Liver (tissue), 9 donors: ENCODE results near the gene AKR7A2. TPM values are rescaled to one million over a fixed set of nuclear protein-coding genes. Genes with fewer than 3 reads are reported as not detected.

Experiments
- DNase-seq: peaks from one replicate; pipeline ENCODE4 v3.0.0-alpha.2; 2017; ENCODE audit warnings: low spot score
- H3K27ac ChIP-seq, 2 donors: one replicate each; pipeline ENCODE4 v1.7.0; 2013; ENCODE audit warnings: inconsistent platforms in 2 of 2, low read length in 2 of 2, control low read depth in 1 of 2, low read depth in 1 of 2, mild to moderate bottlenecking in 1 of 2
- H3K27me3 ChIP-seq, 4 donors: one replicate each; pipeline versions ENCODE4 v1.6.1 to v1.7.0; 2013; ENCODE audit warnings: low read length in 3 of 4, inconsistent platforms in 1 of 4, mild to moderate bottlenecking in 1 of 4, moderate library complexity in 1 of 4; ENCODE audit not compliant: control insufficient read depth in 4 of 4, insufficient read depth in 4 of 4
- H3K36me3 ChIP-seq, 4 donors: one replicate each; pipeline versions ENCODE4 v1.6.1 to v1.7.0; 2013; ENCODE audit warnings: low read length in 3 of 4, mild to moderate bottlenecking in 3 of 4, low read depth in 1 of 4, moderate library complexity in 1 of 4; ENCODE audit not compliant: control insufficient read depth in 4 of 4, insufficient read depth in 3 of 4
- H3K4me1 ChIP-seq, 4 donors: one replicate each; pipeline versions ENCODE4 v1.6.1 to v1.7.0; 2013; ENCODE audit warnings: low read length in 3 of 4, mild to moderate bottlenecking in 3 of 4, moderate library complexity in 1 of 4; ENCODE audit not compliant: control insufficient read depth in 4 of 4, insufficient read depth in 4 of 4
- H3K4me3 ChIP-seq, 3 donors: one replicate each; pipeline versions ENCODE4 v1.6.1 to v1.7.0; 2013; ENCODE audit warnings: low read length in 3 of 3, control low read depth in 1 of 3, low read depth in 1 of 3, mild to moderate bottlenecking in 1 of 3
- H3K9ac ChIP-seq, 2 donors: one replicate each; pipeline ENCODE4 v1.7.0; 2013; ENCODE audit warnings: low read length in 2 of 2, mild to moderate bottlenecking in 2 of 2, moderate library complexity in 2 of 2, control low read depth in 1 of 2, low read depth in 1 of 2
- H3K9me3 ChIP-seq, 4 donors: one replicate each; pipeline versions ENCODE4 v1.6.1 to v1.7.0; 2013; ENCODE audit warnings: low read length in 3 of 4; ENCODE audit not compliant: control insufficient read depth in 4 of 4
- ATF3 ChIP-seq: IDR thresholded peaks from 2 replicates; pipeline ENCODE4 v1.6.1; 2016; ENCODE audit warnings: antibody characterized with exemption
- EGR1 ChIP-seq, 2 donors: IDR thresholded peaks; 2 replicates each; pipeline ENCODE4 v1.6.1; 2016 to 2018; ENCODE audit warnings: antibody characterized with exemption in 2 of 2, low read depth in 2 of 2
- FOXA1 ChIP-seq: IDR thresholded peaks from 2 replicates; pipeline ENCODE4 v1.6.1; 2016; ENCODE audit warnings: antibody characterized with exemption
- FOXA2 ChIP-seq: IDR thresholded peaks from 2 replicates; pipeline ENCODE4 v1.6.1; 2016; ENCODE audit warnings: antibody characterized with exemption
- GABPA ChIP-seq, 2 donors: IDR thresholded peaks in 1 of 2; conservative IDR thresholded peaks in 1 of 2; 2 replicates each; pipeline ENCODE4 v1.6.1; 2016; ENCODE audit warnings: antibody characterized with exemption in 2 of 2, mild to moderate bottlenecking in 1 of 2, moderate library complexity in 1 of 2
- HNF4A ChIP-seq, 2 donors: conservative IDR thresholded peaks; 2 replicates each; pipeline ENCODE4 v1.6.1; 2016; ENCODE audit warnings: antibody characterized with exemption in 2 of 2, mild to moderate bottlenecking in 2 of 2
- HNF4G ChIP-seq: IDR thresholded peaks from 2 replicates; pipeline ENCODE4 v1.6.1; 2016; ENCODE audit warnings: antibody characterized with exemption
- MAX ChIP-seq: IDR thresholded peaks from 2 replicates; pipeline ENCODE4 v1.6.1; 2016; ENCODE audit warnings: antibody characterized with exemption
- NR2F2 ChIP-seq: IDR thresholded peaks from 2 replicates; pipeline ENCODE4 v1.6.1; 2016; ENCODE audit warnings: antibody characterized with exemption
- RAD21 ChIP-seq, 2 donors: IDR thresholded peaks; 2 replicates each; pipeline ENCODE4 v1.6.1; 2016; ENCODE audit warnings: antibody characterized with exemption in 2 of 2, mild to moderate bottlenecking in 2 of 2
- REST ChIP-seq: IDR thresholded peaks from 2 replicates; pipeline ENCODE4 v1.6.1; 2016; ENCODE audit warnings: antibody characterized with exemption, mild to moderate bottlenecking
- RXRA ChIP-seq, 2 donors: IDR thresholded peaks; 2 replicates each; pipeline ENCODE4 v1.6.1; 2017 to 2018; ENCODE audit warnings: antibody characterized with exemption in 2 of 2, mild to moderate bottlenecking in 1 of 2
- SP1 ChIP-seq: IDR thresholded peaks from 2 replicates; pipeline ENCODE4 v1.6.1; 2018; ENCODE audit warnings: antibody characterized with exemption, mild to moderate bottlenecking
- TAF1 ChIP-seq: conservative IDR thresholded peaks from 2 replicates; pipeline ENCODE4 v1.6.1; 2016; ENCODE audit warnings: antibody characterized with exemption, mild to moderate bottlenecking
- YY1 ChIP-seq: IDR thresholded peaks from 2 replicates; pipeline ENCODE4 v1.6.1; 2016; ENCODE audit warnings: antibody characterized with exemption, mild to moderate bottlenecking
- ZBTB33 ChIP-seq: IDR thresholded peaks from 2 replicates; pipeline ENCODE4 v1.6.1; 2016; ENCODE audit warnings: antibody characterized with exemption
- WGBS: extraction: QIAGEN DNeasy Blood & Tissue Kit; methylation state at CpG from one replicate; pipeline ENCODE4 v1.1.7; 2013; 5-methylcytosine and 5-hydroxymethylcytosine counted together
- polyA plus RNA-seq, 2 donors: library from polyadenylated mRNA; stranded (reverse) in 1 of 2; unstranded in 1 of 2; fragments of 200-250 nt in 1 of 2; fragments of >200 nt in 1 of 2; fragmentation: Nextera tagmentation in 1 of 2; extraction: Ambion mirVana in 1 of 2; gene quantifications; one replicate each; pipeline versions ENCODE4 v1.2.1 to v1.2.3, GENCODE V29; 2013 to 2015
- total RNA-seq, 2 donors: library from RNA; depleted of rRNA; stranded (reverse); fragments of >200 nt; gene quantifications; one replicate each; pipeline ENCODE4 v1.2.3, GENCODE V29; 2014
- TF ChIP-seq, protein P1 (sequence below): fragments of 150-350 bp; IDR thresholded peaks from 2 replicates; pipeline ENCODE4 v1.5.1; 2017; ENCODE audit warnings: improper control_type of control experiment, low read depth, low read length; ENCODE audit not compliant: missing input control
- donor health status: healthy.
- donor health status: healthy.
- donor health status: healthy.
- donor health status: healthy.
- donor health status: healthy.

AKR7A2 gene
- total and polyA plus RNA-seq, 4 donors: 41.4 to 63.2 (median 49.8) TPM

- DNase-seq: no peak
- Histone ChIP-seq H3K27ac (no peak overlapping the region), H3K27me3 (no peaks in the 10 kb centered on the region), H3K9ac (no peak overlapping the region), H3K4me3 (no peak overlapping the region), H3K4me1 (peaks cover 0 to 11% (median 6%) of the 10 kb centered on the region in 4 donors), H3K36me3 (peaks cover 0 to 20% (median 12%) of the 10 kb centered on the region in 4 donors), H3K9me3 (no peaks in the 10 kb centered on the region)
- 80% methylated on average over 6 of the region's 6 CpGs for WGBS
- no peak for TF ChIP-seq YY1
Measured at GRCh38 chr1:19360016-19360415, 48.1 kb upstream of the AKR7A2 start.

- Histone ChIP-seq H3K4me3 (no peak overlapping the region), H3K9me3 (no peaks in the 10 kb centered on the region), H3K4me1 (peaks cover 0 to 8% (median 6%) of the 10 kb centered on the region in 4 donors), H3K27me3 (no peaks in the 10 kb centered on the region), H3K27ac (no peak overlapping the region), H3K9ac (no peak overlapping the region), H3K36me3 (peaks cover 0 to 27% (median 17%) of the 10 kb centered on the region in 4 donors)
- 86% methylated on average over 11 of the region's 11 CpGs for WGBS
- DNase-seq: no peak
- TF ChIP-seq SP1 (no peak), TAF1 (no peak), GABPA (IDR thresholded peaks at IDR 0.05 in 1 of 2, conservative IDR thresholded peaks at IDR 0.05 in 1 of 2) (no peak), HNF4G (no peak), YY1 (no peak), FOXA1 (no peak), EGR1 (IDR thresholded peaks at IDR 0.05; ENCODE audit: low read depth in 2 of 2) (no peak), MAX (no peak), HNF4A (conservative IDR thresholded peaks at IDR 0.05) (no peak)
Measured at GRCh38 chr1:19359357-19359756, 47.4 kb upstream of the AKR7A2 start.

DNA sequence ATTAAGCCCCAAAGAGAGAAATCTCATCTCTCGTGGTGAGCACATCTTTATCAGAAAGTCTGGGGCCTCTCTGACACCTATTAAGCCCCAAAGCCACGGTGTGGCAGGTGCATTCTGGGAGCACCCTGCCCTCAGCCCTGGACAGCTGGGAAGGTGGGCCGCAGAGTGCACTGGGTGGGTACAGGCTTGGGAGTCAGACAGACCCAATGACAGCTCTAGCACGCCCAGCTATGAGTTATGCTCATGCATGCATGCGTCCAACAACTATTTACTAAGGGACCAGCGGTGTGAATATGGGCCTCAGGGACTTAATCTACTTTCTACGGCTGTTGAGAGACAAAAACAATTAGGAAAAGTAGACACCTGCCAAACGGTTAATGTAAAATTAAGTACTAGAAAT lies 46.8 kb upstream of the AKR7A2 start:
- no peak overlapping the region for H3K27ac ChIP-seq
- 95% methylated on average over 8 of the region's 8 CpGs for WGBS
- TF ChIP-seq ZBTB33 (no peak), TAF1 (no peak), NR2F2 (no peak), HNF4A (conservative IDR thresholded peaks at IDR 0.05) (no peak), REST (no peak), RXRA (IDR thresholded peaks at IDR 0.05) (no peak), RAD21 (IDR thresholded peaks at IDR 0.05) (no peak), EGR1 (IDR thresholded peaks at IDR 0.05; ENCODE audit: low read depth in 2 of 2) (no peak), ATF3 (no peak), SP1 (no peak), FOXA2 (no peak), FOXA1 (no peak), YY1 (no peak)
- TF ChIP-seq, protein P1, sequence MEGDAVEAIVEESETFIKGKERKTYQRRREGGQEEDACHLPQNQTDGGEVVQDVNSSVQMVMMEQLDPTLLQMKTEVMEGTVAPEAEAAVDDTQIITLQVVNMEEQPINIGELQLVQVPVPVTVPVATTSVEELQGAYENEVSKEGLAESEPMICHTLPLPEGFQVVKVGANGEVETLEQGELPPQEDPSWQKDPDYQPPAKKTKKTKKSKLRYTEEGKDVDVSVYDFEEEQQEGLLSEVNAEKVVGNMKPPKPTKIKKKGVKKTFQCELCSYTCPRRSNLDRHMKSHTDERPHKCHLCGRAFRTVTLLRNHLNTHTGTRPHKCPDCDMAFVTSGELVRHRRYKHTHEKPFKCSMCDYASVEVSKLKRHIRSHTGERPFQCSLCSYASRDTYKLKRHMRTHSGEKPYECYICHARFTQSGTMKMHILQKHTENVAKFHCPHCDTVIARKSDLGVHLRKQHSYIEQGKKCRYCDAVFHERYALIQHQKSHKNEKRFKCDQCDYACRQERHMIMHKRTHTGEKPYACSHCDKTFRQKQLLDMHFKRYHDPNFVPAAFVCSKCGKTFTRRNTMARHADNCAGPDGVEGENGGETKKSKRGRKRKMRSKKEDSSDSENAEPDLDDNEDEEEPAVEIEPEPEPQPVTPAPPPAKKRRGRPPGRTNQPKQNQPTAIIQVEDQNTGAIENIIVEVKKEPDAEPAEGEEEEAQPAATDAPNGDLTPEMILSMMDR: no peak

More for the DNA sequence above, 46.8 kb upstream of the AKR7A2 start:
- Histone ChIP-seq H3K36me3 (peaks cover 0 to 33% (median 20%) of the 10 kb centered on the region in 4 donors), H3K9ac (no peak overlapping the region), H3K4me1 (peaks cover 0 to 2% (median under 1%) of the 10 kb centered on the region in 4 donors), H3K9me3 (no peaks in the 10 kb centered on the region), H3K4me3 (no peak overlapping the region), H3K27me3 (no peaks in the 10 kb centered on the region)
- no peak for DNase-seq
